ENCODE data around the gene LAMA2. TPM values are rescaled to one million over a fixed set of nuclear protein-coding genes. Genes with fewer than 3 reads are reported as not detected.

LAMA2 gene
- total and polyA plus RNA-seq, 2 of the 13 experiments (the other 11 are each of a cell fraction or from before 2014, with no cell fraction given) = 0.11 to 0.28 TPM

DNA sequence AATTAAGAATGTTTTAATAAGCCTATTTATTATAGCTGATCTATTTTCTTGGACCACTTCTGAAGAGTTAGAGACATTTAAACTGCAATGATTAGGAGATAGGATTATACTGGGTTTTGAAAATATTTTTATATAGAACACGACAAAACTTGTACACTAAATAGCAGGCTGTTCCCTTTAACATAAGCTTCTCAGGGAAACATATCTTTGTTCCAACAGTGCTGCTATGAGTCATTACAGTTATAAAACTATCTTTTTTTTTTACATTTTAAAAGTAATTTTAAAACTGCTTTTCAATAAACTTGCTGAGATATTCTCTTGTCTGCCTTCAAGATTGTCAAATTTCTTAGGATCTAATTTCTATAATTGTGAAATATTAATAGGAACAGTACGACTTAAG lies 438.0 kb downstream of the LAMA2 start:
- POLR2A ChIA-PET = no interaction called here
- 0% methylated on average over 2 of the region's 2 CpGs for WGBS (ENCODE audit: low lambda C conversion rate)
- in situ Hi-C loops (cut with HindIII; ENCODE audit: extremely low pct_ligation_motif_present, low pct_unique_long_range_greater_than_20kb) (no loop called here), intact Hi-C loops (cut with micrococcal nuclease; ENCODE audit: unreplicated experiment) (no loop called here)
- TF ChIP-seq, protein P1, sequence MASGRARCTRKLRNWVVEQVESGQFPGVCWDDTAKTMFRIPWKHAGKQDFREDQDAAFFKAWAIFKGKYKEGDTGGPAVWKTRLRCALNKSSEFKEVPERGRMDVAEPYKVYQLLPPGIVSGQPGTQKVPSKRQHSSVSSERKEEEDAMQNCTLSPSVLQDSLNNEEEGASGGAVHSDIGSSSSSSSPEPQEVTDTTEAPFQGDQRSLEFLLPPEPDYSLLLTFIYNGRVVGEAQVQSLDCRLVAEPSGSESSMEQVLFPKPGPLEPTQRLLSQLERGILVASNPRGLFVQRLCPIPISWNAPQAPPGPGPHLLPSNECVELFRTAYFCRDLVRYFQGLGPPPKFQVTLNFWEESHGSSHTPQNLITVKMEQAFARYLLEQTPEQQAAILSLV (CRISPR knock-in tag; IDR thresholded peaks at IDR 0.05; ENCODE audit: borderline replicate concordance) = no peak
- TF ChIP-seq, protein P2, sequence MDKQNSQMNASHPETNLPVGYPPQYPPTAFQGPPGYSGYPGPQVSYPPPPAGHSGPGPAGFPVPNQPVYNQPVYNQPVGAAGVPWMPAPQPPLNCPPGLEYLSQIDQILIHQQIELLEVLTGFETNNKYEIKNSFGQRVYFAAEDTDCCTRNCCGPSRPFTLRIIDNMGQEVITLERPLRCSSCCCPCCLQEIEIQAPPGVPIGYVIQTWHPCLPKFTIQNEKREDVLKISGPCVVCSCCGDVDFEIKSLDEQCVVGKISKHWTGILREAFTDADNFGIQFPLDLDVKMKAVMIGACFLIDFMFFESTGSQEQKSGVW (CRISPR knock-in tag; IDR thresholded peaks at IDR 0.05; ENCODE audit: borderline replicate concordance) = no peak
- TF ChIP-seq PAX8 (CRISPR knock-in tag; IDR thresholded peaks at IDR 0.05; ENCODE audit: borderline replicate concordance) (no peak), FOXA3 (CRISPR knock-in tag; IDR thresholded peaks at IDR 0.05) (no peak), ZNF225 (CRISPR knock-in tag; IDR thresholded peaks at IDR 0.05) (no peak), FOXK1 (CRISPR knock-in tag; IDR thresholded peaks at IDR 0.05; ENCODE audit: borderline replicate concordance, low read depth) (no peak), ZNF780A (CRISPR knock-in tag; IDR thresholded peaks at IDR 0.05) (no peak), IRX3 (CRISPR knock-in tag; IDR thresholded peaks at IDR 0.05; ENCODE audit: borderline replicate concordance, low read depth) (no peak), HDAC1 (CRISPR knock-in tag; IDR thresholded peaks at IDR 0.05) (no peak), ZNF879 (CRISPR knock-in tag; IDR thresholded peaks at IDR 0.05) (no peak), ZNF136 (CRISPR knock-in tag; IDR thresholded peaks at IDR 0.05; ENCODE audit: low read depth) (no peak), TOPORS (CRISPR knock-in tag; IDR thresholded peaks at IDR 0.05) (no peak), ZNF3 (CRISPR knock-in tag; IDR thresholded peaks at IDR 0.05) (no peak)
- TF ChIP-seq, protein P3, sequence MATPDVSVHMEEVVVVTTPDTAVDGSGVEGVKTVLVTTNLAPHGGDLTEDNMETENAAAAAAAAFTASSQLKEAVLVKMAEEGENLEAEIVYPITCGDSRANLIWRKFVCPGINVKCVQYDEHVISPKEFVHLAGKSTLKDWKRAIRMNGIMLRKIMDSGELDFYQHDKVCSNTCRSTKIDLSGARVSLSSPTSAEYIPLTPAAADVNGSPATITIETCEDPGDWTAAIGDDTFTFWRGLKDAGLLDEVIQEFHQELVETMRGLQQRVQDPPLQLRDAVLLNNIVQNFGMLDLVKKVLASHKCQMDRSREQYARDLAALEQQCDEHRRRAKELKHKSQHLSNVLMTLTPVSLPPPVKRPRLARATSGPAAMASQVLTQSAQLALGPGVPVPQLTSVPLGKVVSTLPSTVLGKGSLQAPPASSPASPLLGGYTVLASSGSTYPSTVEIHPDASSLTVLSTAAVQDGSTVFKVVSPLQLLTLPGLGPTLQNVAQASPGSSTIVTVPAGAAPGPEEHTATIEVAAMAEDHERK (CRISPR knock-in tag; IDR thresholded peaks at IDR 0.05; ENCODE audit: low read depth) = no peak
- TF ChIP-seq, protein P4, sequence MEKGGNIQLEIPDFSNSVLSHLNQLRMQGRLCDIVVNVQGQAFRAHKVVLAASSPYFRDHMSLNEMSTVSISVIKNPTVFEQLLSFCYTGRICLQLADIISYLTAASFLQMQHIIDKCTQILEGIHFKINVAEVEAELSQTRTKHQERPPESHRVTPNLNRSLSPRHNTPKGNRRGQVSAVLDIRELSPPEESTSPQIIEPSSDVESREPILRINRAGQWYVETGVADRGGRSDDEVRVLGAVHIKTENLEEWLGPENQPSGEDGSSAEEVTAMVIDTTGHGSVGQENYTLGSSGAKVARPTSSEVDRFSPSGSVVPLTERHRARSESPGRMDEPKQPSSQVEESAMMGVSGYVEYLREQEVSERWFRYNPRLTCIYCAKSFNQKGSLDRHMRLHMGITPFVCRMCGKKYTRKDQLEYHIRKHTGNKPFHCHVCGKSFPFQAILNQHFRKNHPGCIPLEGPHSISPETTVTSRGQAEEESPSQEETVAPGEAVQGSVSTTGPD (CRISPR knock-in tag; IDR thresholded peaks at IDR 0.05) = no peak
- Histone ChIP-seq H3K4me3 (replicated peaks in 1 of 3; ENCODE audit: insufficient read depth in 1 of 3, low read depth in 2 of 3, low read length in 3 of 3) (no peak overlapping the region), H3K4me2 (ENCODE audit: low read depth, low read length) (no peak overlapping the region), H4K20me1 (ENCODE audit: insufficient read depth, low read length) (no peaks in the 10 kb centered on the region), H3K79me2 (ENCODE audit: insufficient read depth, low read length) (no peaks in the 10 kb centered on the region), H3K4me1 (ENCODE audit: insufficient read depth, low read length) (no peaks in the 10 kb centered on the region), H3K27me3 (ENCODE audit: control insufficient read depth in 1 of 2, insufficient read depth in 2 of 2, low read length in 2 of 2) (no peaks in the 10 kb centered on the region), H2AFZ (ENCODE audit: low read length) (no peak overlapping the region), H3K27ac (ENCODE audit: extremely low read length, insufficient read depth, low read length) (no peak overlapping the region), H3K9me3 (ENCODE audit: low read length) (no peaks in the 10 kb centered on the region), H3K9ac (ENCODE audit: insufficient read depth, low read depth, low read length) (no peak overlapping the region), H3K36me3 (replicated peaks in 1 of 2; ENCODE audit: control insufficient read depth in 1 of 2, insufficient read depth in 2 of 2, low read length in 2 of 2) (no peaks in the 10 kb centered on the region)
- no TSS peak for BruUV-seq (replicated peaks)
- ATAC-seq (no peak), DNase-seq (ENCODE audit: low spot score) (no peak), FAIRE-seq (no peak)
- CTCF ChIA-PET (ENCODE audit: low intra/inter-chr PET ratio, low total read pairs) = no interaction called here

All from HepG2 (cell line).